Subcutaneous abdominal adipose tissue (tissue), 5 donors: Measurements from ENCODE around the gene TBL3.

Experiments used
- H3K27ac ChIP-seq: one replicate; pipeline ENCODE4 v1.7.0; 2013; ENCODE audit warnings: low read depth, mild to moderate bottlenecking, inconsistent platforms, low read length, moderate library complexity
- H3K27me3 ChIP-seq, 5 donors: one replicate each; pipeline ENCODE4 v1.7.0; 2013; ENCODE audit warnings: low read length in 5 of 5, inconsistent platforms in 1 of 5; ENCODE audit not compliant: control insufficient read depth in 5 of 5, insufficient read depth in 4 of 5
- H3K36me3 ChIP-seq, 5 donors: one replicate each; pipeline ENCODE4 v1.7.0; 2013; ENCODE audit warnings: low read length in 5 of 5; ENCODE audit not compliant: control insufficient read depth in 5 of 5, insufficient read depth in 5 of 5
- H3K4me1 ChIP-seq, 5 donors: one replicate each; pipeline ENCODE4 v1.7.0; 2013; ENCODE audit warnings: low read length in 5 of 5, mild to moderate bottlenecking in 3 of 5, moderate library complexity in 1 of 5; ENCODE audit not compliant: control insufficient read depth in 5 of 5, insufficient read depth in 5 of 5
- H3K4me3 ChIP-seq, 5 donors: one replicate each; pipeline ENCODE4 v1.7.0; 2013; ENCODE audit warnings: low read length in 5 of 5, low read depth in 1 of 5
- H3K9ac ChIP-seq, 5 donors: one replicate each; pipeline ENCODE4 v1.7.0; 2013; ENCODE audit warnings: low read length in 5 of 5, mild to moderate bottlenecking in 4 of 5, moderate library complexity in 3 of 5
- H3K9me3 ChIP-seq, 5 donors: one replicate each; pipeline ENCODE4 v1.7.0; 2013; ENCODE audit warnings: low read length in 5 of 5; ENCODE audit not compliant: control insufficient read depth in 5 of 5
- donor health status: healthy.
- donor health status: healthy.
- donor health status: healthy.
- donor health status: healthy.
- donor health status: healthy.

TBL3 gene

DNA sequence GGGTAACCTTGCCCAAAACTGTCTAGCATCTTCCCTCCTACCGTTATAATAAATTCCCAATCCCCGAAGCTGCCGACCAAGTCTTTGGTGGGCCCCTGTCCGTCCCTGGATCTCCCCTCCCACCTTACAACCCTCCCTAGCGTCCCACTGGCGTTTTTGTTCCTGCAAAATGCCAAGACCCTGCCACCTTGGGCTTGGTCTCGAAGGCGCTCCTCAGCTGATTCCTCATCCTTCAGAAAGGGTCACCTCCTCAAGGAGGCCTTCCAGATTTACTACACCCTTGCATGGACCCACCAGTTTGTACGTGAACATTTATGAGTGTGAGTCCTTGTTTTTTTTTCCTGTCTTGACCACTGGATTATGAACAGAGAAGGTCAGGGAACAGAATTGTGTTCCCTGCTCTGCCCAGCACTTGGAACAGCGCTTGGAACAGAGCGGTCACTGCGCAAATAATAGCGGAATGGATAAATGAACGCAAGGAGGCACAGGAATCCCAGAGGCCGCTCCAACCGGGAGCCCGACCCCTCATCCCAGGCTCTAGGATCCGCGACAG, 11.2 kb downstream of the TBL3 start:
- H3K4me1 ChIP-seq, result peaks cover 5 to 34% (median 24%) of the 10 kb centered on the region in 5 donors
- H3K27me3 ChIP-seq, result peaks cover 19 to 40% (median 34%) of the 10 kb centered on the region in 5 donors
- H3K9me3 ChIP-seq, result no peaks in the 10 kb centered on the region
- H3K4me3 ChIP-seq, result peak overlapping the region in 4 of 5 donors; percentile 66 to 80 (median 74)
- H3K36me3 ChIP-seq, result peaks cover 0 to 29% (median 24%) of the 10 kb centered on the region in 5 donors
- peak overlapping the region; percentile 30 for H3K27ac ChIP-seq
- H3K9ac ChIP-seq, result peak overlapping the region in 4 of 5 donors; percentile 0 to 69 (median 60)

GRCh38 chr16:1983544-1984346, 11.9 kb downstream of the TBL3 start, which contains the start of gene GFER:
TSS of gene GFER (plus strand) at chr16:1984193. CDS start at chr16:1984219, 26 bp downstream.
- H3K4me1 ChIP-seq, result peaks cover 5 to 34% (median 24%) of the 10 kb centered on the region in 5 donors

GRCh38 chr16:1984347-1985225, 12.7 kb downstream of the TBL3 start:
- peaks cover 0 to 21% (median 18%) of the 10 kb centered on the region in 5 donors for H3K36me3 ChIP-seq
- H3K27me3 ChIP-seq, result peaks cover 26 to 40% (median 38%) of the 10 kb centered on the region in 5 donors
- no peaks in the 10 kb centered on the region for H3K9me3 ChIP-seq
- H3K9ac ChIP-seq, result peak overlapping the region in 4 of 5 donors; percentile 42 to 79 (median 61)
- peaks cover 5 to 30% (median 21%) of the 10 kb centered on the region in 5 donors for H3K4me1 ChIP-seq
- H3K4me3 ChIP-seq, result peak overlapping the region; percentile 24 to 80 (median 70)
- peak overlapping the region; percentile 16 for H3K27ac ChIP-seq

More at GRCh38 chr16:1983544-1984346, 11.9 kb downstream of the TBL3 start, which contains the start of gene GFER:
- Histone ChIP-seq H3K4me3 (peak within 1 kb of the TSS; percentile 24 to 80 (median 70)), H3K9ac (peak within 1 kb of the TSS in 4 of 5 donors; percentile 42 to 79 (median 67)), H3K27ac (peak within 1 kb of the TSS; percentile 30), H3K36me3 (peaks cover 0 to 22% (median 18%) of the 10 kb centered on the region in 5 donors), H3K27me3 (peaks cover 20 to 40% (median 32%) of the 10 kb centered on the region in 5 donors), H3K9me3 (no peaks in the 10 kb centered on the region)

DNA sequence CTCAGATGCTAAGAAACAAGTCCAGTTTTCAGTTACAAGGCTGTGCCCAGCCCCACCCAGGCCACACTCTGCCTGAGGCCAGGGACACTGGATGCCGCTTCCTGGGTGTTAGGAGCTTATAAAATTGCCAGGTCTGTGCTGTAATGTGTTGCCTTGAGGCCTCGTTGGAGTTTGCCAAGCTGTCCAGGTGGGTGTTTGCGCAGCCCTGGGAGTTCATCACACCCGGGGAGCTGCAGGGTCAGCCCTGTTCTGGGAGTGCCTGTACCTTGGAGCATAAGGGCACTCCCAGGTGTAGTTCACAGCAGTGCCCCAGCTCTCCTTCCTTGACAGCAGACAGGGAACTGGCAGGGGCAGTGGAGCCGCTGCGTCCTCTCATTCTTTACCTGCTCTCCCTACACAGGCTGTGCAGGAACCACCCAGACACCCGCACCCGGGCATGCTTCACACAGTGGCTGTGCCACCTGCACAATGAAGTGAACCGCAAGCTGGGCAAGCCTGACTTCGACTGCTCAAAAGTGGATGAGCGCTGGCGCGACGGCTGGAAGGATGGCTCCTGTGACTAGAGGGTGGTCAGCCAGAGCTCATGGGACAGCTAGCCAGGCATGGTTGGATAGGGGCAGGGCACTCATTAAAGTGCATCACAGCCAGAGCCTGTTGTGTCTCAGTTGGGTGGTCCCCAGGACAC, 13.8 kb downstream of the TBL3 start:
- Histone ChIP-seq H3K27ac (no peak overlapping the region), H3K9ac (peak overlapping the region in 1 of 5 donors; percentile 79), H3K27me3 (peaks cover 23 to 34% (median 33%) of the 10 kb centered on the region in 5 donors), H3K4me3 (peak overlapping the region in 1 of 5 donors; percentile 80), H3K36me3 (peaks cover 0 to 21% (median 18%) of the 10 kb centered on the region in 5 donors), H3K9me3 (no peaks in the 10 kb centered on the region), H3K4me1 (peaks cover 5 to 30% (median 23%) of the 10 kb centered on the region in 5 donors)

DNA sequence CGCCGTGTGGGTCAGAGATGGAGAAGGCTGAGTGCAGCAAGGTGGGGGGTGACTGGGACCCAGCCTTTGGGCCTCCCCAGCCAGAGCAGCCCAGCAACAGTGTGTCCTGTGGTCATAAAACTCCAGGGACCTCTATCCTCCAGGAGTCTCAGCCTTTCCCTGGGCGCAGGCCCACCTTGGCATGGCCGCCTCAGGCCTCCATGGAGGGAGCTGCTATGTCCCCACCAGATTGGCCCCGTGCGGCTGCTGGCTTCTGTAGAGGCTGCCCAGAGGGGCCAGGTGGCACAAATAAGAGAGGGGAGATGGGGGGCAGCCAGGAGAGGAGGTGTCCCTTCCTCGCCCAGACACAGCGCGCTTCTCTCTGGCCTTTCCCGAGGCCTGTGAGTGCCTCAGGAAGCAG, 15.3 kb downstream of the TBL3 start:
- H3K36me3 ChIP-seq, result peaks cover 0 to 21% (median 18%) of the 10 kb centered on the region in 5 donors
- no peaks in the 10 kb centered on the region for H3K9me3 ChIP-seq
- peaks cover 5 to 44% (median 37%) of the 10 kb centered on the region in 5 donors for H3K4me1 ChIP-seq
- peaks cover 17 to 30% (median 27%) of the 10 kb centered on the region in 5 donors for H3K27me3 ChIP-seq
- no peak overlapping the region for H3K9ac ChIP-seq
- H3K4me3 ChIP-seq, result no peak overlapping the region
- no peak overlapping the region for H3K27ac ChIP-seq

- H3K4me1 ChIP-seq, result peaks cover 5 to 37% (median 30%) of the 10 kb centered on the region in 5 donors
- H3K4me3 ChIP-seq, result peak within 1 kb of the TSS in 1 of 5 donors; percentile 22
- no peaks in the 10 kb centered on the region for H3K9me3 ChIP-seq
- peaks cover 0 to 21% (median 18%) of the 10 kb centered on the region in 5 donors for H3K36me3 ChIP-seq
- H3K9ac ChIP-seq, result no peak within 1 kb of the TSS
- no peak within 1 kb of the TSS for H3K27ac ChIP-seq
- peaks cover 17 to 27% (median 25%) of the 10 kb centered on the region in 5 donors for H3K27me3 ChIP-seq
Observed at GRCh38 chr16:1989209-1990100, 17.6 kb downstream of the TBL3 start, which contains the start of gene SYNGR3. TSS of gene SYNGR3 (plus strand) at chr16:1989970. CDS start at chr16:1990103, 133 bp downstream.

DNA sequence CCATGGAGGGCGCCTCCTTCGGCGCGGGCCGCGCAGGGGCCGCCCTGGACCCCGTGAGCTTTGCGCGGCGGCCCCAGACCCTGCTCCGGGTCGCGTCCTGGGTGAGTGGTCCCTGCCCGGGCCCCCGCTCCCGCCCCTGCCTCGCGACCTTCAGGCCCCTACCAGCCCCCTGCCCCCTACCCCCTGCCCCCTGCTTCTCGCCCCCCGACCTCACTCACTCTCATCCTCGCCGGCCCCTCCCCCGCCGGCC, 18.2 kb downstream of the TBL3 start:
- Histone ChIP-seq H3K9ac (no peak overlapping the region), H3K27ac (no peak overlapping the region), H3K9me3 (no peaks in the 10 kb centered on the region), H3K27me3 (peaks cover 17 to 27% (median 25%) of the 10 kb centered on the region in 5 donors), H3K36me3 (peaks cover 0 to 21% (median 18%) of the 10 kb centered on the region in 5 donors), H3K4me3 (no peak overlapping the region), H3K4me1 (peaks cover 1 to 31% (median 24%) of the 10 kb centered on the region in 5 donors)

DNA sequence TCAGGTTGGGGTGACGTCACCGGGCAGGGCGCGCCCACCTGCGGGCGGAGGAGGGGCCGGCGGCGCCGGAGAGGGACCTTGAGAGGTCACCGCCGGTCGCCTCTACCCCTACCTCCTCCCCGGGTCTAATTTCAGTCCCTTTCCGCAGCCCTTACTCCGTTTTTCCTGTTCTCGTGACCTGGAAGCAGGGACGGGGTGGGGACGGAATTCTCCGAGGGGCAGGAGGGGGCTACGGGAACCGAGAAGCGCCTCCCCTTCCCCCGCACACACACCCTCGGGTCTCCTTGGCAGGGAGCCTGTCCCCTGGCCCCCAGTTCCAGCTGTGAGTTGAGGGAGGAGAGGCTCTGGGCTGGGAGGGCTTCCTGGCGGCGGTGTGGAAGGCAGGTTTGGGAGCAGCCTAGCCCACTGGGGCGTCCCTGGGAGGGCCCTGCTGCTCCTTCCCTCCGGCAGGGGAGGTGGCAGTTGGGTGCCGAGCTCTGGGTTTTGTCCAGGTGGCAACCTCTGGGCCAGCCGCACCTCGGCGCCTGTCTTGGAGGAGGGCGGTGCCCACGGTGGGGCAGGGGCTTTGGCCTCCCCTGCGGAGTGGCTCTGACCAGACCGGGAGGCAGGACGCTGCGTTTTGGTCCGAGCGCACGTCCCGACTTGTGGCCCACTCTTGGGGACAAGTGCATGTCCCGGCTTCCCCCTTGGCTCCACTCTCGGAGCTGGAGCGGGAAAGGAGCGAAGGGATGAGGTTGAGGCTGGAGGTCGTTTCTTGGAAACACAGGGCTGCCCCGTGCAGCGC, 18.7 kb downstream of the TBL3 start:
- H3K4me1 ChIP-seq, result peaks cover 0 to 26% (median 21%) of the 10 kb centered on the region in 5 donors
- H3K36me3 ChIP-seq, result peaks cover 0 to 18% (median 16%) of the 10 kb centered on the region in 5 donors
- no peak overlapping the region for H3K9ac ChIP-seq
- peaks cover 17 to 27% (median 25%) of the 10 kb centered on the region in 5 donors for H3K27me3 ChIP-seq
- peak overlapping the region in 2 of 5 donors; percentile 16 to 22 for H3K4me3 ChIP-seq
- no peaks in the 10 kb centered on the region for H3K9me3 ChIP-seq
- no peak overlapping the region for H3K27ac ChIP-seq
